Right kidney (tissue), 1 donor: ENCODE measurements around the gene PXMP4.

Experiments
- DNase-seq: peaks from one replicate; pipeline ENCODE4 v3.0.0-alpha.2; 2016

The PXMP4 gene

DNA sequence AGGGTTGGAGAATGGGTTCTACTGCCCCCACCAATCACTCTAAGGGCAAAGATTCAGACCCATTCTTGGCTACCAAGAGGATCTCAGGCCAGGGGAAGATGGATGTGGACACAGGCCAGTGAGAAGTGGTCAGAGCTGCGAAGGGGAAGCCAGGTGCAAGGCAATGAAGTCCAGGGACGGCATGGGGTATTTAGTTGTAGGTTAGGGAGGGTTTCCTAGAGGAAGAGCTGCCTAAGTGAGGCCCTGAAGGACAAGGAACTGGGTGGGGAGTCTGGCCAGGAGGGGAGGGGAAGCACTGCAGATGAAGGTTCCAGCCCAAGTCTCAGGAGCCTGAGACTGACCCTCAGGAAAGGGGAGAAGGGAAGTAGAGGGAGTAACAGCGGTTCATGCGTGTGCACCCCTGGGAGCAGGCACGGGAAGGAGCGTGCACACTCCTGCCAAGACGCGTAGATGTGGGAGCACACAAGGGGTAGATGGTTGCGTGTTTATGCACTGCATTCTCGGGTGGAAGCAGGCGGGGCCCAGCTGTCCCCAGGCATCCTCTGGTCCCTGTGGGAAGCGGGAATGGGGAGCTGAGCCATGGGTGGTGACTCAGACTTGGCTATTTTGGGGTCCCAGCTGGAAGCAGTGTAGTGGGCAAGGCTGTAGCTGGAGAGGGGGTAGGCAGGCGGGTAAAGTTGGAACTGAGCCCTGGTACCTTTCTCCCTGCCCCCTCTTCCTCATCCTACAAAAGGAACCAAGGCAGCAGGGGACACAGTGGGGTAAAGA, 50.1 kb downstream of the PXMP4 start:
- no peak for DNase-seq

DNA sequence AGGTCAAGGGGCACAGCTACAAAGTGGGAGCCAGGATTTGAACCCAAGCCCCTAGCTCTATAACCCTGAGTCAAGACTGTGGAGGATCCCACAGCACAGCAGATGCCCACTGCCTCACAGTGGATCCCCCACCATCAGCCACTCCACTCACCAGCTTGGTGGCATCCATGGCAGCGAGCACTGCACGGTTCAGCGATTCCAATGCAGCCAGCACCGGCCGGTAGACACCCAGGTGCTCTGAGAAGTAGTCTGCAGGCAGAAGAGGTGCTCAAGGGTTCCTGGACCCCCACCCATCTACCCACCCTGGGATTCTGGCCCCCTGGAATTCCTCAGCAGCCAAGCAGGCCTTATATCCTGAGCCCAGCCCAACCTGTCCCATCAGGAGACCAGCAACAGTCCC, 50.9 kb downstream of the PXMP4 start:
- DNase-seq = no peak

DNA sequence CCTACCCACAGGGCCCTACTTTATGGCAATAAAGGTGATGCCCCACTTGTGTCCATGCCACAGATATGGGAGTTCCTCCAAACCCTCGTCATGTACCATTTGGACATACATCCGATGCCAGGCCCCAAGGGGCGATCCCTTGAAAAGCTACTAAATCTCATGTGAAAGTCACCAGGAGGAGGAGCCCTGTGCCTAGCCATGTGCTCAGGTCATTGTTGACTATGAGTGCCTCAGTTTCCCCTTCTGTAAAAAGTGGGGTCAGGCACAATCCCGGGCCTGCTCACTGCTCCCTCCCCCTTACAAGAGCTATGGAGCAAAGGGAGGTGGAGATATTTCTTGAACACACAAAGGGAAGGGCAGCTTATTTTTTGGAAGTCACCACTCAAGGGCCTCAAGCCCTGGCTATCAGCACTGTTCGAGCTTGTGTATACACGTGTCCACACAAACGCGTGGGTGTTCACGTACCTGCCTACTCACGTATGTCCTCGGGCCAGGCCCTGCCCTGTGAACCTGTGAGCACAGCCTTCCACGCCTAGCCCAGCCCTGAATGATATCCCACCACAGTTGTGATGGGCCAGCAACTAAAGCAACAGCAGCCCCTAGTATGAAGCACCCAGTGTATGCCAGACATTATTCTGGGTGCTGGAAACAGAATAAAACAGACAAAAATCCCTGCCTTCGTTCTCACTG, 51.5 kb downstream of the PXMP4 start:
- no peak for DNase-seq

DNA sequence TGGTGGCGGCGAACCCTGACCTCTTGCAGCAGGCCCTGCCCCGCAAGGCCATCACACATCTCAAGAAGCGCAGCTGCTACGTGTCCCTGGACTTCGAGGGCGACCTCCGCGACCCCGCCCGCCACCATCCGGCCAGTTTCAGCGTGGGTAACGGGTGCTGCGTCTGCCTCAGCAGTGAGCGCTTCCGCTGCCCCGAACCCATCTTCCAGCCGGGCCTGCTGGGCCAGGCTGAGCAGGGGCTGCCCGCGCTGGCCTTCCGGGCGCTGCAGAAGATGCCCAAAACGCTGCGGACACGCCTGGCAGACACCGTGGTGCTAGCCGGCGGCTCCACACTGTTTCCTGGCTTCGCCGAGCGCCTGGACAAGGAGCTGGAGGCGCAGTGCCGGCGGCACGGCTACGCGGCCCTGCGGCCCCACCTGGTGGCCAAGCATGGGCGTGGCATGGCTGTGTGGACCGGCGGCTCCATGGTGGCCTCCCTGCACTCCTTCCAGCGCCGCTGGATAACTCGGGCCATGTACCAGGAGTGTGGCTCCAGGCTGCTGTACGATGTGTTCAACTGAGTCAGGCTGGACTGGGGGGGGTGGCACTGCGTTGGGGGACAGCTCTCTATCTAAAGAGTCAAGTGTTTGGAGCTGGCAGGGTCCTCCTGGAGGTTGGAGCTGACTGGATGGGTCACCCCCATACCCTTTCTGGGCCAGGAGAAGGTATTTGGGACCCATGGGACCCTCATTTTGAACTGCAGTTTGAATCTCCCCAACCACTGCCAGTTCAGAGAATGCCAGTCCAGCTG, 52.2 kb downstream of the PXMP4 start:
- peak; percentile 86 for DNase-seq

DNA sequence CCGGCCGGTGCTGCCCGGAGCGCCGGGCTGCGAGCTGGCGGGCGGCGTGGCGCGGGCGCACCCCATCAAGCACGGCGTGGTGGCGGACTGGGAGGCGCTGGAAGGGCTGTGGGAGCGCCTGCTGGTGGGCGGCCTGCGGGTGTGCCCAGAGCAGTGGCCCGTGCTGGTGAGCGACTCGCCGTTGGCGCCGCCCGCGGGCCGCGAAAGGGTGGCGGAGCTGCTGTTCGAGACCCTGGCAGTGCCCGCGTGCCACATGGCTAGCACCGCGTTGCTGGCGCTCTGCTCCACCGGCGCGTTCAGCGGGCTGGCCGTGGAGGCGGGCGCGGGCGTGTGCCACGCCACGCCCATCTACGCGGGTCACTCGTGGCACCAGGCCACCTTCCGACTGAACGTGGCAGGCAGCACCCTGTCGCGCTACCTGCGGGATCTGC, 52.9 kb downstream of the PXMP4 start:
- no peak for DNase-seq

DNA sequence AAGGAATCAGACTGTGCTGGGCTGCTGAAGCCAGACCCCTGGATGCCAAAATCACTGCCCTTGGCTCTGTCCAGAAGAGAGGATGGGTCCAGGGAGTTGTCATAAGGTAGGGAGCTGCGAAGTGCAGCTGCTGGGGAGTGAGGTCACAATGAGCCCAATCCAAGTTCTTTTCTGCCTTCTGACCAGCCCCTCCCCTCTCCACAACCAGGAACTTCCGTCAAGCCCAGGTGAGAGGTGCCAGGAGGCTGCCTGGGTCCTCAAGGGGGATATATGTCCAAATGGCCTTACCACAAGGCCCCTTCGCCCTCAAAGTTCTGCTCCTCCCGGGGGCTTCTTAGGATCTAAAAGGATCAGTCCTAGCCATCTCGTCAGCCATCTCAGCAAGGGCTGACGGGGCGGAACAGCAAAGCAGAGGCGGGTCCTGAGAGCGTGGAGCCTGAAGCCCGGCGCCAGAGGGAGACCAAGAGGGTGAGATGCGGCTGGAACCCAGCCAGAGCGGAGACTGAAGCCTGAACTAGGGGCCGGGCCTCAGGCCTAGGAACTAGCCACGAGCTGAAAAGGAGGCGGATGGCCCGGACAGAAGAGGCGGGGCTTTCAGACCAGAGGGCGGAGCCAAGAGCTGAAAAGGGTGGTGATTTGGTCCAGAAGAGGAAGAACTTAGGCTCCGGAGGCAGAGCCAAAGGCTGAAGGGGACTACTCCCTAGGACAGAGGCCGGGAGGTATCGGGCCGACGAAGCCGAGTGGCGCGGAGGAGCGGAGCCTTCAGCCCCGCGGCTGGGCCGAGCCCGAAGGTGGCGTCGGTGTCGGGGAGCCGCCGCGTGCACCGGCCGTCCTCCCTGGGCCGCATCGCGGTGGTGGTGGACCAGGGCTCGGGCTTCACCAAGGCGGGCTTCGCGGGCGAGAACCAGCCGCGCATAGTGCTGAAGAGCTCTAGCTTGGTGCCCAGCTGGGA, 53.5 kb downstream of the PXMP4 start, which contains the start of gene ACTL10:
ACTL10 (plus strand) TSS at position 651 of the 952 bp plus-strand sequence. CDS start 555 bp downstream, outside the sequence.
- DNase-seq = peak; percentile 95

DNA sequence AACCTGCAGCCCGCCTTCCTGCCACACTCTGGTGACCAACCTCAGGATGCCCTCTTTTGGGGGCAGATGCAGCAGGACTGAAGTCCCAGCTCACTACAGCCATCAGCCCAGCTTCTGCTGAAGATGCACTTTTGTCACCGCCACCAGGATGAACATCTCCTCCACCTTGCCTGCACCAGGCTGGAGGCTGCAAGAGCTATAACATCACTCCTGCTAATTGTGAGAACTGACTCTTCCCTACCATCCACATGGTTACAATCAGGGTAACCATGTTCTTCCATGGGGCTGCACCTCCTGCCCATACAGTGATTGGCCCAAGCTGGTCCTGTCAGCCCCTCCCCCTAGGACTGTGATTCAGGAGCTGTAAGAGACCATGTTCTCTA, 55.4 kb downstream of the PXMP4 start:
- DNase-seq = no peak

DNA sequence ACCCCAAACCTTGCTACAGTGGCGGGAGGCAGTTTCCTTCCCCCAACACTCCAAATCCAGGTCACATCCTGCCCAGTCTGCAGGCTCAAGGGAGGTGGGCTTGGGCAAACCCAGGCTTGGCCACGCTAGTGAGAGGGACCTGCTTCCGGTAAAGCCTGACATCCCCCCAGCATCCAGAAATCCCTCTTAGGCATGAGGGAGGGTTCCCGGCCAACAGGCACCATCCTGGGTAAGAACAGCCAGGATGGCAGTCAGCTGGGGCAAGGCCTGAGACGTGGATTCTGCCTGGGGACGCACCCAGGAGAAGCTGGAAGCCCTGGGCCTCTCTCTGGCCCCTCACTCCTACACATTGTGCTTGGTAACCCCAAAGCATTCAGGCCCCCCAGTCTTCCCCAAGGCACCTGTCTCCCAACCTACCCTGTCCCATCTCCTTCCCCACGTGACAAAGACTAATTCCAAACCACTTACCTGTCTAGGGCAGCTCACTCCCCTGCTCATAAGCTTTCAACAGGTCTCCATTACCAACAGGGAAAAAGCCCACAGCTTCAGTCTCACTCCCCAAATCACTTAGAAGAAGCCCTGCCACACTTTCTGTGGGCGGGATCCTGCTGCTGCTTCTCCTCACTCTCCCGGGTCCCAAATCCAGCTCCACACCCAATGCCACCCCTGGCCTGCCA, 55.9 kb downstream of the PXMP4 start:
- no peak for DNase-seq

DNA sequence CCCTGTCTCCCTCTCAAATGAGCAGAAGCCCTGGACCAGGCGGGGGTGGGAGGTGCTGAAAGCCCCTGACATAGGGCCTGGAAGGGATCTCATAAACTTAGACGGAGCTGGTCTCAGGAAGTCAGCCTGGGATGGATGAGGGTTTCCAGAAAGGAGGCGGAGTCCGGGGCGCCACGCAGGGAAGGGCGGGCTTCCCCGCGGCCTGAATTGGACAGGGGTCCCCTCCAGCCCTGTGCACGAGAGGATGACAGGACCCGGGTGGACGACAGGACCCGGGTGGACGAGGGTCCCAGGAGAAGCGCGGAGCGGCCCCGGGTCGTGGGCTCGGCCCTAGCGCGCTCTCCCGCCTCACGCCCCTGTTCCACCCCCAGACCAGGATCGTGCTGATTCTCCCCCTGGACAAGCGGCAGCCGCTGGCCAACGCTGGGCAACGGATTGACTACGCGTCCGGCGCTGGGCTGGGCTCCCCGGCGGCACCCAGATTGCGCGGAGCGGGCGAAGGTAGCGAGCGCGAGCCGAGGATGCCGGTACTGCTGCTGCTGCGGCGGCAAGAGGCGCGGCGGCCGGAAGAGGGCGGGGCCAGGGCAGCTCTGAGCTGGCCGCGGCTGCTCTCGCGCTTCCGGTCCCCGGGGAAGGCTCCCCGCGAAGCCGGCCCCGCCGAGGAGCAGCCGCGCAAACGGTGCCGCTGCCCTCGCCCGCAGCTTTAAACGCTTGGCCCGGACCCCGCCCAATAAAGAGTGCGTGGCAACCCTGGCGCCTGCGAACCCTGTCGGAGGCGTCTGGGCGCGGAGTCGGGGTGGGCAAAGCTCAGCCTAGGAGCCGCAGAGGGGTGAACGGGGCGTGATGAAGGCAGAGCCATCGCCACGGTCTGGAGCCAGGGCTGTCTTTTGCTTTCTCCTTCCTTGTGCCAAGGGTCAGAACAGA, 56.7 kb downstream of the PXMP4 start:
- peak; percentile 87 for DNase-seq

DNA sequence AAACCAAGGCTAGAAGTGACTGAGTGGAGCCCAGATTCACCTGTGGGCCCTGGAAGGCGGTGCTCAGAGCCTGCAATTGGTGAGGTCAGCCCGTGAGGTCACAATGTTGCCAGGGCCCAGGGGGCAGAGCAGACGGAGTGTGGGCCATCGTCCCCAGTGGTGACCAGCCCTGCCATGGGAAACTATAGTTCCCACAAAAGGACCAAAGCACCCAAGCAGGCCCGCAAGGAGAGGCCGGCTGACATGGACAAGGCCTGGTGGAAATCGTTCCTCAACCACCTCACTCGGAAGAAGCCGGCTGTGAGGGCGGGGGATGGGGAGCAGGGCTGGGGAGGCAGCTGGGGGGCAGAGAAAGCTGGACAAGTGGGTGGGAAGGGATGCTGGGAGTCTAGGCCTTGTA, 57.9 kb downstream of the PXMP4 start, which contains the start of gene C20orf144:
C20orf144 (plus strand) TSS at position 156 of the 400 bp plus-strand sequence; CDS start at position 175, 19 bp downstream.
- no peak for DNase-seq

DNA sequence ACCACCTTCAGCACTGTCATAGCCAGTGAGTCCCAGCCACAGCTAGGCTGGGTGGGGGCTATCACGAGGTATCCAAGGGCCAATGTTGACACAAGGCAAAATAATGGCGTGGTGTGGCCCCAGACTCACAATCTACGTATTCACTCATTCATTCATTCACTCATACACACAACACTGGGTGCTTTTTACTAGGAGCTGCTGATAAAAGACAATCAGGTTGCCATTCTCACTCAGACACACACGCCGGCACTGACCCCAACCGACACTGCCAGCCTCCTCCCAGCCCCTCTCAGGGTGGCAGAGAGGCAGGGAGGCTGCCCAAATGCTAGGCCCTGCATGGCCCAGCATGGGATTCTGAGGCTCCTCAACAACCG, 59.4 kb downstream of the PXMP4 start:
- DNase-seq = no peak

DNA sequence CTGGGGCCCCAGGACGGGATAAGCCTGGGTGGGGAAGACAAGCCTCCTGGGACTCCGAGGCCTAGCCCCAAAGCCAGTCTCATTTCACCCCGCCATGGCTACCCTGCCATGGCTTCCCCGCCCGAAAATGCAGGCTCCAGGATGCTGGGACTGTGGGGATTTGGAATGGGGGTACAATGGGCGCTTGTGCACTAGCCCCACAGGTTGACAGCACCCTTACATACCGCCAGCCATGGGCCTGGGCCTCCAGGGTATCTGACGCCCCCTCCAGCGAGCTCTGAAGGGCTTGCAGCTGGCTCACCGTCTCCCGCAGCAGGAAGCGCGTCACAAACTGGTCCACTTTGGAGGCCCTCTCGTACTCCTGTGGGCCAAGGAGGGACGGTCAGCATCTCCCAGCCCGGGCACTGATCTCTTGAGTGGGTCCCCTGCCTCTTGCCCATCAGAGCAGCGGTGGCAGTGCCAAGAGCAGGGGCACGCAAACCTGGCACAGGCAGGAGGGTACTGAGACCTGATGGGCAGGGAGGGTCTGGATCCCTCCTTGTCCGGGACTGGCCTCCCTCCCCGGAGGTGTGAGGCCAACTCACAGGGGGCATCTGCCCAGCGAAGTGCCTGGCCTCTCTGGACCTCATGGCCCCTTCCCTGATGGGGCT, 60.0 kb downstream of the PXMP4 start:
- DNase-seq = no peak

DNA sequence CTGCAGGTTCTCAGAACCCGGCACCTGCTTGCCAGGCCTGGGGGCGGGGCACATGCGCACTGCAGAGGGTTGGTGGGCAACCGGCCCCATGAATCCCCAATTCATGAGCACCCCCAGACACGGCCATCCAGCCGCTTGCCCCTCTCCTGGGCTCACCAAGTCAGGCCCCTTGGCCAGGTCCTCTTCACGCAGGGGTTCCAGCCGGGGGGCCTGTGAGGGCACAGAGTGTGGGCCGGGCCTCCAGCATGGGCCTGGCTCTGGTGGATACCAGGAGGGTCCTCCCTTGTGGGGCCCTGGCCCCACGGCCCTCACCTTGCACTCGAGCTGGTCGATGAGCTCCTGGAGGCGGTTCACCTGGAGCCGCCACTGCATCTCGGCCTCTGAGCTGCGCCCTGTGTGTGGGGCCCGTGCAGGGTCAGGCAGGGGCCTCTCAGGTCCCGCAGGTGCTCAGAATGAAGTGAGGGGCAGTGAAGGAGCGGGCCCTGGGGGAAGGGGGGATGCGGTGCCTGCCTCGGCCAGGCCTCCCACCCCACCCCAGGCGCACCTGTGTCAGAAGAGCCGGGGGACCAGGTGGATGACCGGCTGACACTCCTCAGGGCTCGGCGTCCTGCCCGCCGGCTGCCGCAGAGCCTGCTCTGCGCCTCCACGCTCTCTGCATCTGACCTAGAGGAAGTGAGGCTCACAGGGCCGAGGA, 60.6 kb downstream of the PXMP4 start:
- no peak for DNase-seq

DNA sequence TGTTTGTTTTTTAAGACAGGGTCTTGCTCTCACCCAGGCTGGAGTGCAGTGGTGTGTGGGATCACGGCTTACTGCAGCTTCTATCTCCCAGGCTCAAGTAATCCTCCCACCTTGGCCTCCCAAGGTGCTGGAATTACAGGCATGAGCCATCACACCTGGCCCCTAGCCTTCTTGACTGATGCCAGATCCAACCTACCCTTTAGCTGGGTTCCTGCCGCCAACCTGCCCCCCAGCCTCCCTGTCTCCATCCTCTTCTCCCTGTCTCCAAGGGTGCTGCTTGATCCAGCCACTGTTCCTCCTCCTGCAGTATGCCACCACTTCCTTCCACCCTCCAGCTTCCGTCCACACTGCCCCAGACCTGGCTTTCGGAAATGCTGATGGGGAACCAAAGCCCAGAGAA, 61.2 kb downstream of the PXMP4 start:
- DNase-seq = no peak

DNA sequence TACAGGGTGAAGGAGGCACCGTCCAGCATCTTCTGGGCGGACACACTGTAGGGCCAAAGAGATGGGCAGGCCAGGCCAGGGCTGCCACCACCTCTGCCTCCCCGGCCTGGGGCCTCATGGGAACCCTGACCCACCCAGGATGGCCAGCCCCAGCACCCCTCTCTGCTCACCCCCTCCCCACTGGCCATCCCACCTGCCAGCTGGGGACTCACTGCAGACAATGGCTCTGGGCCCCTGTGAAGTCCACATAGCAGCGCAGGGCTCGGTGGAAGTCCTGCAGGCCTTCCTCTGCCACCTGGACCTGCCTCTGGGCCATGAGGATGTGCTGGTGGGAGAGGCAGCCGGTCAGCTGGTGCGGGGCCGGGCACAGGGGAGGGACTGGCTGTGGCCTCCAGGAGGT, 61.6 kb downstream of the PXMP4 start:
- DNase-seq = no peak

DNA sequence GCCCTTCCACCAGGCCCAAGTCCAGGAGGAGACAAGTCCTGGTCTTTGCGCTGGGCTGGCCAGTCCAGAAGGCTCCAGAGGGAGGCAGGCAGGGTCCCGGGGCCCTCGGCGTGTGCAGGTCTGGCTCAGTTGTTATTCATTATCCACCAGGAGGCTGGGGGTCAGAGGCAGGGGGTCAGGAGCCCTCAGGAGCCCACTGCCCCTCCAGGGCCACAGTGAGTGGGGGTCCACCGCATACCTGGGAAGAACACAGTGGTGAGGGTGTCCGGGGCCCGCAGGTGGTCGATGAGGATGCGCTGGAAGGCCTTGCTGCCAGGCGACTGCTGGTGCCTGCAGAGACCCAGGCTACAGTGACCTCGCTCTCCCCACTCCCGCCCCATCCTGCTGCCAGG, 62.4 kb downstream of the PXMP4 start:
- DNase-seq = no peak

DNA sequence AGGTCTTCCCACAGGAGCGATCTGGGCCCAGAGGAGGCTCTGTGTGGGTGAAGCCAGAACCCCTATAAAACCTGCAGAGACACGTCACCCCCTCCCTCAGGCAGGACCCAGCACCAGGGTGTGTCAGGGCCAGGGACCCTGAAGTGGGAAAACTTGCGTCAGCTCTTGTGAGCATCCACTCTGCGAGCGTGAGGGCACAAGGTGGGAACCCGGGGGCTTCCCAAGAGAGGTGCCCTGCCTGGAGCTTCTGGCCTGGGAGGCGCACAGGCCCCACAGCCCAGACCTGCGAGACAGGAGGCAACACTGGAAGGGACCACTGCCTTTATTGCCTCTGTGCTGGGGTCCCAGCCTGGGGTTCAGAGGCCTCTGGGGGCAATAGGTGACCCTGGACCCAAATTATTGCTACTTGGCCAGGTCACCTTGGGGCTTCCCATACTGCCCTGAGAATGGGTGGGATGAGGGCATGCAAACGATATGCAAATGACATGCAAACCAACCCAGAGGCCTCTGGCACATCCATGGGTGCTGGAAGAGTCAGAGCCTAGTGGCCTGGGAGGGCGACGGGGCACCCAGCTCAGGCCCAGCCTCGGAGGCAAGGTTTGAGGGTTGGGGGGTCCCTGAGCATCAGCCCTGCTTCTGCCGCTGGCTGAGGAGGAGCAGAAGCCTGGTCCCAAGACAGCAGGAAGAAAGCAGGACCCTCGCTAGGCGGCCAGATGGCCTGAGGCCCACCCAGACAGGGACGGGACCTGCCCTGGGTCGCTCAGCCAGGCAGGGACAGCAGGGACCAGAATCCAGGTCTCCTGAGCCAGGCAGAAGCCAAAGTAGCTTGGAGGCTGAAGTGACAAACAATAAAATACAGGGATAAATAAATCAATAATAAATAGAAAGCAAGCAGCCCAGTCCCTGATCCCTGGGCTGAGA, 63.1 kb downstream of the PXMP4 start:
- DNase-seq = no peak
